ENCODE results near the gene SDCCAG8.

GRCh38 chr1:243268751-243269460 is 13.1 kb downstream of the SDCCAG8 start:
- TF ChIP-seq CTCF (IDR thresholded peaks at IDR 0.05) = no peak
- no peak for TF ChIP-seq POLR2A (IDR thresholded peaks at IDR 0.05; ENCODE audit: low read length)
- TF ChIP-seq MAZ (IDR thresholded peaks at IDR 0.05; ENCODE audit: borderline replicate concordance, low read depth, low read length) = no peak
- no peak for TF ChIP-seq SMC3 (IDR thresholded peaks at IDR 0.05)
- no peak for TF ChIP-seq BHLHE40 (IDR thresholded peaks at IDR 0.05; ENCODE audit: low read depth, low read length)
- no peak for TF ChIP-seq CHD4 (IDR thresholded peaks at IDR 0.05; ENCODE audit: borderline replicate concordance)
- no peak for TF ChIP-seq RARB (CRISPR knock-in tag; IDR thresholded peaks at IDR 0.05)
- no peak for TF ChIP-seq NFE2L2 (conservative IDR thresholded peaks at IDR 0.05; ENCODE audit: low read length)
- TF ChIP-seq FOSL2 (IDR thresholded peaks at IDR 0.05) = no peak
- TF ChIP-seq FOSL2 (CRISPR knock-in tag; IDR thresholded peaks at IDR 0.05) = no peak
- no peak for TF ChIP-seq MAFK (IDR thresholded peaks at IDR 0.05; ENCODE audit: partially characterized antibody)
- no peak for TF ChIP-seq HES2 (IDR thresholded peaks at IDR 0.05)
- no peak for TF ChIP-seq ZFP36 (IDR thresholded peaks at IDR 0.05; ENCODE audit: borderline replicate concordance, partially characterized antibody)
- TF ChIP-seq BCL3 (IDR thresholded peaks at IDR 0.05) = no peak
- no peak; a peak in 1 of 5 replicates for TF ChIP-seq EP300 (IDR thresholded peaks at IDR 0.05)

Measured in A549 (cell line).